NCI-H1436 (cell line): Measurements from ENCODE around the gene GOLGA6L10.
"Not testable (repeated sequence)": the region's sequence is repeated elsewhere in the genome, so short reads cannot be mapped to it uniquely, and the experiment has no call there.

Experiments
- DNase-seq: peaks from one replicate; lab custom pipeline; 2025; lab: John Stamatoyannopoulos, UW

GOLGA6L10 gene

GRCh38 chr15:82318281-82318680 is 31.0 kb downstream of the GOLGA6L10 start:
- DNase-seq = not testable (repeated sequence)

DNA sequence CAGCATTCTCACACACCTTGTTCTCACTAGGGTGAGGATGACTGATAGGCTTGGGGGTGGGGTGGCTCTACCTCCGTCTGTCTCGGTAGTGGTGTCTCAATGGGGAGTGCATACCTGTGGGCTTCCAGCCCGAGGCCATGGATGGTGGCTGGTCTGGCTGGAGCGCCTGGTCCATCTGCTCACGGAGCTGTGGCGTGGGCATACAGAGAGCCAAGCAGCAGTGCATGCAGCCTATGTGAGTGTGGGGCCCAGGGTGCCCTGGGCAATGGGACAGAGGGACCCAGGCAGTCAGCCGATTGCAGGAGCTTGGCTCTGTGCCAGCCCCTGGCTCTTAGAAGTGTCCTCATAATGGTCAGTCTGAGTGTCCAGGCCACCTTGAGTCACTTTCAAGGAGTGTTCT is 31.8 kb downstream of the GOLGA6L10 start:
- not testable (repeated sequence) for DNase-seq

- DNase-seq = no peak
Measured at GRCh38 chr15:82317091-82317489, 32.2 kb downstream of the GOLGA6L10 start.

- DNase-seq = not testable (repeated sequence)
Measured at GRCh38 chr15:82316247-82317090, 32.8 kb downstream of the GOLGA6L10 start.

DNA sequence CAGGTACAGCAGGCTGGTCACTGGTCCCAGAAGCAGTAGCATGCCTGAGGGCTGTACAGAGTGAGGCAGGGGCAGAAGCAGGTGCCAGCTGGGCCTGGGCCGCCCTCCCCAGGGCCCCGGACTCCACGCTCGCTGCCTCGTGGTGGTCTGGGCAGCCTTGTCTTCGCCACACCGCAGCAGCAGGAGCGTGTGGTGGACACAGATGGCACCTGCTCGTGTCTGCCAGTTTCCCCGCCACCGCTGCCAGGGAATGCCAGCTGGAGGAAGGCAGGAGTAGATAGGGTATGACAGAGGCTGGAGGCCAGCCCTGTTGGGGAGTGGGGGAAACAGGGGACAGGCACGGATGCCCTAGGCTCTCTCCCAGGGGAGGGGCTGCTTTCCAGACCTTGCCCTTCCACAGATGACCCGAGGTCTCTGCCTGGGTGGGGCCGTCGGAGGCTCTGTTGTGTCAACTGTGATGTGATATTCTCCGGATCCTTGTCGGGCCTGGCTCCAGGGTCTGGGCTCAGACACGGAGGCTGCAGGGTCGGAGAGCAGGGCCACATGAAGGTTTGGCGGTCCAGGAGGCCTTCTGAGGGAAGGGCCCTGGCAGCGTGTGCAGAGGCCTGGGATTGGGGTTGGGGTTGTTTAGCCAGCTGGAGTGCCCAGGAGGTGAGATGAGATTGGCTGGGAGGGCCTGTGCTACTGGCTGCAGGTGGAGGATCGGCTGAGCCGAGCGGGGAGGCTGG is 33.6 kb downstream of the GOLGA6L10 start:
- no peak for DNase-seq

DNA sequence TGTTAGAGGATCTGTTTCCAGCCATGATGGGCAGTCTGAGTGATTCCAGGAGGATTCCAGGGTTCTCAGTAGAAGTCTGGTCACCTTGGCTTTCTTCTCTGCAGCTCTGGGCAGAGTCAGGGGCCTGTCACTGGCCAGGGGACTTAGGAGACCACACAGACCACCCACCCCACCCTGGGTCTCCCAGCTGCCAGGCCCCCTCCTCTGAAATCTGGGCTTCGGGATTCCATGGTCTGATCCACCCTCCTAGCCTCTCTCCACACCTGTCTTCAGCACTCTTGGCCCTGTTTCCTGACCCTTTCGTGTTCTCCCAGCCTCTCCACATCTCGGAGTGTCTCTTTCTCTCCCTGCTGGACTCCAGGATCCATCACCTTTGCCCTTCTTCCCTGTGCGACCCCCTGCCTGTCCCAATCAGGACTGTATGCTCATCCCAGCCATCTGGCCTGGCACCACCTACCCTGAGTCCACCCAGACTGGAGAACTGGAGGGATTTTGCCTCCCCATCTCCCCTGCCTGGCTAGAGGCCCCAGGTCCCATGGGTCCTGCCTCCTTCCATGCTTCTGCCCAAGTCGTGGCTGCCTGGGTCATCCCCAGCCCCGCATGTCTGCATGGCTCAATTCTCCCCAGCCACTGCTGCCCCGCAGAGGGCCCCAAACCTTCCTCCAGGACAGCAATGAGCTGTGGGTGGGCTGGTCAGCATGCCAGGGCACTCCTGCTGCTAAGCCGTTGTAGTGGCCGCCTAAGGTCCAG is 34.3 kb downstream of the GOLGA6L10 start:
- DNase-seq = no peak

DNA sequence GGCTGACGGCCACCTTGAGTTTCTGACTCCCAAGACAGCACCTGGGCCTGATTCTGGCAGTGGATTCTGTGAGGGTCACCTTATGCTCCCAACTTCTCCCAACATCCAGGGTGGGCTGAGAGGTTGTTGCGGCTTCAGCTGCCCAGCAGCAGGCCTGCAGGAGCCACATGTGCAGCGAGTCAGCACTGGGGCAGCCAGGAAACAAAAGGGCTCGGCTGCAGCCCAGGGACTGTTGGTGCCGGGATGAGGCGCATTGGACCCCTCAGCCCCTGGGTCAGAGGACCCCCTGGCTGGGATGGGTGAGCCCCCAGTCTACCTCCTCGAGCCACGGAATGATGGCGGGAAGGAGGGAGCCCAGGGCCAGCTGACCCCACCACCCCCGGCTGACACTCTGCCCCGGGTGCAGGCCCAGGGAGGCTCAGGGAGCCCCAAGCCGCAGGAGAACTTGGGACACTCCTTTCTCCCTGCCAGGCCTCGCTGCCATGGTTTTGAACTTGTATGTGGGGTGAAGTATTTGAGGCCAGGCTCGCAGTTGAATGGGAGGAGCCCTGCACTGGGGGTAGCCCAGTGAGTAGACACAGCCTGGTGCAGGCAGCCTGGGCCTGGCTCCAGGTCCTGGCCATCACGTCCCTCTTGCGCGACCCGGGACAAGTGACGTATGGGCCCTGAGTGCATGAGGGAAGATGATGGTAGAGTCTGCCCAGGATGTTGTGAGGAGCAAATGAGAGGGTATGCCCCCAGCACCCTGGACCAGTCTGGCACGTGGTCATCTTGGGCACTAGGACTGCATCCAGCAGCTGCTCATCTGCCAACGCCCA is 35.1 kb downstream of the GOLGA6L10 start:
- not testable (repeated sequence) for DNase-seq

GRCh38 chr15:82313446-82313845 is 35.8 kb downstream of the GOLGA6L10 start:
- DNase-seq = no peak

DNA sequence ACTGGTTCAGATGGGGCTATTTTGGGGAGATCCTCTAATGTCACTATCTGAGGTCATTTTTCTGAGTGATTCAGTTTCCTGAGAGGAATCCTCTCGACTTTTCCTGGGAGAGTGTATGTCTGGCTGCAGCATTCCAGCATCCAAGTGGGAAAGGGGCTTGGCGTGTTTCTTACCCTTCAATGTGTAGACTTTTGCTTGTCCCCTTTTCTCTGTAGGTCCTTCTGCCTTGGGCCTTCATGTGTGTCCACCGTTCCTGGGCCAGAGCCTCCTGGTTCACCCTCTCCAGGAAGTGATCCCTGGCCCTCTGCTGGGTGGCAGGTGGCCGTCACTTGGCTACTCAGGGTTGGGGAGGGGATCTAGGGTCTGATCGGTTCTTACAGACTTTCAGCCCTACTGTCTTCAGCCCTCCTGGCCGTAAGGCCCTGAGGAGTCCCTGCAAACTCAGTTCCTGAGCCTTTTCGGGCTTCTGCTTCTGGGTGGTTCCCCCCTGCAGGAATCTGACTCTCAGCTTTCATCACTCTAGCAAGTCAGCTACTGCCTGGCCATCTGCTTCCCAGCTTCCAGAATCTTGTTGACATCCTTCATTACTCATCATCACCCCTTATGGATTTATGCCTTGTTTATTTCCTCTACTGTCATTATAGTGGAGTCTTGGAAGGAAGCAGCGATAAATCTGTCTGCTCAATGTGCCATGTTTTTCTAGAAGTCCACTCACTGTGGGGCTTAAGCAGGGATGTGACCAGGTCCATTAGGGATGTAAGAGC is 36.5 kb downstream of the GOLGA6L10 start:
- DNase-seq = no peak

GRCh38 chr15:82311321-82311720 is 38.0 kb downstream of the GOLGA6L10 start:
- not testable (repeated sequence) for DNase-seq

GRCh38 chr15:82309802-82310201 is 39.5 kb downstream of the GOLGA6L10 start:
- DNase-seq = no peak

DNA sequence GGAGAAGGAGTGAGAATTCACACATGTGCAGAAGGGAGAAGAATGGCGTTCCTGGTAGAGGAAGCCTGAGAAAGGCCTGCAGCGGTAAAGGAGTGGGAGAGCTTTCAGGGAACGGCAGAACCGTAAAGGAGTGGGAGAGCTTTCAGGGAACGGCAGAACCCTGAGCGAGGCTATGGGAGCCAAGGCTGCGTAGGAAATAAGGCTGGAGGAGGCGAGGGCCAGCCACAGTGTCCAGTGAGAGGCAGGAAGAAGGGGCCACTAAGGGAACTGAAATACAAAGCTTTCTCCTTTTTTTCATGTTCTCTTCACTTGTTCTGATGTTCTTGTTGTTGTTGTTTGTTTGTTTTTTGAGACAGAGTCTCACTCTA is 41.6 kb downstream of the GOLGA6L10 start:
- DNase-seq = no peak

DNA sequence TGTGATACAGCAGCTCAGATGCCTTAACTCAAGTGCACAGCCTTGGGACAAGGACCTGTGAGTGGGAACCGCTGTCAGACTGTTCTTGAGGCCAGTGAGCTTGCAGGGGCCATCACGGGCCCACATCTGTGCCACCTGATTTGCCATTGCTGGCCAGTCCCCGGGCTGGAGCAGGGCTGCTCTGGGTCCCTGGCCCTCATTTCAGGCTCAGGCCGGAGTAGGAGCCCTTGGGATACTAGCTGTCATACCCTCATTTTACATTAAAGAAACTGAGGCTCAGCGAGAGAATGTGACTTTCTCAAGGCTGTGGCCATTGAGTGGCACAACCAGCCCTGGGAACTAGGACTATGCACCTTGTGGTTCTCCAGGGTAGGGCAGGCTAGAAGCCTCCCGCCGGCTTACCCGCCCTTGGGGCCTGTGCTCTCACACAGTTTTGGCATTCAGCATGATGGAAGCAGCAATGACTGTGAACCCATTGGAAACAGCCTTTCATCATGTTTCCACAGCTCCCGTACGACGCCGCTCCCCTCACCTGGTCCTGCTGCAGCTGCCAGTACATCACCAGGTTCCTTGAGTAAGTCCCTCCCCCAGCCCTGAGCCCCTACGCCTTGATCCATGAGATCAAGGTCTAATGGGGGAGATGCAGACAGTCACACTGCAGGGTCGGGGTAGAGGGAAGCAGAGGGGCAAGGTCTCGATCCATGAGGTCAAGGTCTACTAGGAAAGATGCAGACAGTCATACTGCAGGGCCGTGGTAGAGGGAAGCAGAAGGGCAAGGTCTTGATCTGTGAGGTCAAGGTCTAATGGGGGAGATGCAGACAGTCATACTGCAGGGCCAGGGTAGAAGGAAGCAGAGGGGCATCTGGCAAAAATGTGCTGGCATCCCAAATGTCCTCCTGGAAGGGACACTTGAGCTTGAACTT is 42.2 kb downstream of the GOLGA6L10 start:
- DNase-seq = no peak

- DNase-seq = no peak
Measured at GRCh38 chr15:82305621-82306048, 43.6 kb downstream of the GOLGA6L10 start.

DNA sequence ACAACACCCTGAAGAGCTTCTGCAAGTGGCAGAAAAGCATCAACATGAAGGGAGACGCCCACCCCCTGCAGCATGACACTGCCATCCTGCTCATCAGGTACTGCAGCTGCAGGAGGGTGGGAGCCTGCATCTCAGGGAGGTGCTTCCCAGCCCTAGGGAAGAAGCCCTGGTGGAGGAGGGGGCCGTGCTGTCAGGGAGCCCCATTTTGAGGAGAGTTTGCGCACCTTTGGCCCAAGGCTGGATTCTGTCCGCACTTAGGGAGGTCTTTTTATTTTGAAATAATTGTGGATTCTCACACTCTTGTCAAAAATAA is 44.5 kb downstream of the GOLGA6L10 start:
- no peak for DNase-seq

DNA sequence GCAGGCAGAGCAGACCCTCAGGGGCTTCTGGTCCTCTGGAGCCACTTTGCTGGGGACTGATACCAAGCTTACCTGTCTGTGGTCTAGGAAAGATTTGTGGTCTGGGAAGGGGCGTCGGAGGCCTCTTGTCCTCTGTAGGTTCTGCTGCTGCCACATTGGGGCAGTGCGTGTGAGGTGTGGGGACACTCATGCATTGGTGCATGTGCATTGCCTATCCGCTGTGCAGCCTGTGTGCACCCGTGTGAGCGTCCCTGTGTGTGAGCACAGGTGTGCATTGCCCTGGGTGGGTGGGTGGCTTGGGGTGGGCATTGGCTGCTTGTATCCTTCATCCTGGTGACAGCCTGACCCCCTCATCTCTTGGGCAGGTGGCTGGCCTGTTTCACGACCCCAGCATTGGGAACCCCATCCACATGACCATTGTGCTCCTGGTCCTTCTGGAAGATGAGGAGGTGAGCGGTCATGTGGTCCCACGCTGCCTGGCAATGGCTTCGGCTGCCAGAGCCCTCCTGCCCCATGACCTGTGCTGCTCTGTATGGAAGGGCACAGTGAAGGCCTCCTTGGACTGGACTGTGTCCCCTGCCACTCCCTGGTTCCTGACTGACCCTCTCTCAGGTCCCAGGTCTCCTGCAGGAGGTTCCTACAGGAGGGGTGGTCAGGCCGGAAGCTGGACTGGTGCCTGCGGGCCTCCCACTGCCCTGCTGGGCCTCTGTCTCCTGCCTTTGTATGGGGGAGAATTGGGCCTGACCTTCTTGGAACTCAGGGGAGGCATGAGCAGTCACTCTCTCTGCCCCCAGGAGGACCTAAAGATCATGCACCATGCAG is 45.1 kb downstream of the GOLGA6L10 start:
- DNase-seq = no peak

DNA sequence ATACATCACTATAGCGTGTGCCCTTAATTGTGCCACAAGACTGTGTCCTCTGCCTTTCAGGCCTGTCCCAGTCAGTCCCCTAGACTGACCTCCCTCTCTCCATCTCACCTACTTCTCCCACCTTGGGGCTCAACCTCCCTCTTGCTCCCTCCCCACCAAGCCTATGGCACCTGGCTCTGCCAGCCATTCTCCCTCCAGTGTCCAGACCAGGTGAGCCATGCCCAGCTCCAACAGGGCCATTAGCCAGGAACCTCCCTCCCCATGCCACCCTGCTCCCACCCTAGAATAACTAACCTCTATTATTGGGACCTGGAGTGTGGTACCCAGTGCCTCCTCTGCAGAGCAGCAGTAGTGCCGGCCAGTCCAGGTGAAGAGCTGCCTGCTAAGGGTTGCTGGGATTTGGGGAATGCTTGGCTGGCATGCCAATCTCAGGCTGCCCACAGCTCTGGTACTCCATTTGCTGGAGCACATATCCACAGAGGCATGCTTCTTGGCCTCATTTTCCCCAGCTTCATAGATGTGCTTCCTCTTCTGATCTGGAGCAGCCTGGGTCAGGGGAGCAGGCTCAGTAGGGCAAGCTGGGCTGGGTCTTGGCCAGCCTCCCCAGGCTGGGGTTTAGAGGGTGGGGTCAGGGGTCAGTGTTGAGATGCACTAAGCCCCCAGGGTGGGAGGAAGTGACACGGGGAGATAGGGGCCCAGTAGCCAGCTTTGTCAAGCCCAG is 47.8 kb downstream of the GOLGA6L10 start:
- no peak for DNase-seq

DNA sequence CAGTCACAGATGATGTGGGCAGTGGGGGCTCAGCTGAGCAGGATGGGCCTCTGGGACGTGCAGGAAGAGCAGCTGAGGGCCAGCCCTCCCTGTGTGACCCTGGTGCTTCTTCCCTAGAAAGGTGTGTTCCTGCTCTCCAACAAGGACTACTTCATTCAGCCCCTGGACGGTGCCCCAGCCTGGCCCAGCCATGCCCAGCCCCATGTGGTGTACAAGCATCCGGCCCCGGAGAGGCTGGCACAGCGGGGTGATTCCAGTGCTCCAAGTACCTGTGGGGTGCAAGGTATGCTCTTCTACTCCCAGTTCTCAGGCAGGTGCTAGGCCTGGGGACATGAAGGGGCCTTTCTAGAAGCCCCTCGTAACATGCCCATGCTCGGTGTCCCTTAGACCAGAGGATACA is 48.4 kb downstream of the GOLGA6L10 start:
- no peak for DNase-seq
